HG02763 (cell line): ENCODE measurements around the gene PAQR8.

Experiments used
- ATAC-seq: cut with Tn5 transposase; IDR thresholded peaks from one replicate; pipeline ENCODE4 v1.9.1; 2021; ENCODE audit warnings: mild to moderate bottlenecking, moderate library complexity; ENCODE audit not compliant: unreplicated experiment

The PAQR8 gene

GRCh38 chr6:52457096-52457495 is 95.1 kb downstream of the PAQR8 start:
- no peak for ATAC-seq
